ENCODE measurements around the gene FADD. TPM values are rescaled to one million over a fixed set of nuclear protein-coding genes. Genes with fewer than 3 reads are reported as not detected.

The FADD gene
- total RNA-seq, 4 donors from 2014 or later: 23.9 to 34.5 (median 25.1) TPM

- H3K27ac ChIP-seq: no peak overlapping the region
- H3K36me3 ChIP-seq: no peaks in the 10 kb centered on the region
- TF ChIP-seq EP300 (IDR thresholded peaks at IDR 0.05) (no peak), CTCF (IDR thresholded peaks at IDR 0.05) (no peak), POLR2A (IDR thresholded peaks at IDR 0.05) (no peak)
Observed at GRCh38 chr11:70167723-70168404, 35.2 kb upstream of the FADD start.

DNA sequence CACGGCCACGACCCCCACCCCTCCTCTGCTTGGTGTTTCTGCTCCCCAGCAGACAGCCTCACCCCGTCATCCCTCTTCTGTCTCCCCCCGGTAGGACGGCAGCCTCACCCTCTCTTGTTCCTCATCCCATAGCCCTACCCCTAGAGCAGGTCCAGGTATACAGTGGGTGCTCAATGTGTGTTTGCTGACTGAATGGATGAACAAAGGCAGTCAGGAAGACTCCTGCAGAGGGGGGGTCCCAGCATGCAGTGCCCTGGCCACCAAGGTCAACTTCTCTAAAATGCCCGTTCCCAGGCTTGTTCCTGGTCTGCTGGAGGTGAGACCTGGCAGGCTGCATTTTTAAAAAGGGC lies 34.7 kb upstream of the FADD start:
- TF ChIP-seq POLR2A (IDR thresholded peaks at IDR 0.05) (no peak), CTCF (IDR thresholded peaks at IDR 0.05) (no peak), EP300 (IDR thresholded peaks at IDR 0.05) (no peak)
- Histone ChIP-seq H3K4me3 (no peak overlapping the region), H3K9me3 (no peaks in the 10 kb centered on the region), H3K27ac (no peak overlapping the region), H3K27me3 (peaks cover 0 to 6% of the 10 kb centered on the region in 2 donors), H3K36me3 (no peaks in the 10 kb centered on the region), H3K4me1 (no peaks in the 10 kb centered on the region)
- 89 to 90% methylated on average over 6 of the region's 6 CpGs for WGBS, 2 donors
- DNase-seq (ENCODE audit: low spot score in 2 of 2): no peak

More at GRCh38 chr11:70167723-70168404, 35.2 kb upstream of the FADD start:
- no peaks in the 10 kb centered on the region for H3K9me3 ChIP-seq
- H3K27me3 ChIP-seq: peaks cover 0 to 6% of the 10 kb centered on the region in 2 donors
- H3K4me3 ChIP-seq: no peak overlapping the region
- DNase-seq (ENCODE audit: low spot score in 2 of 2): no peak
- 89 to 94% methylated on average over 17 of the region's 17 CpGs for WGBS, 2 donors
- H3K4me1 ChIP-seq: no peaks in the 10 kb centered on the region

DNA sequence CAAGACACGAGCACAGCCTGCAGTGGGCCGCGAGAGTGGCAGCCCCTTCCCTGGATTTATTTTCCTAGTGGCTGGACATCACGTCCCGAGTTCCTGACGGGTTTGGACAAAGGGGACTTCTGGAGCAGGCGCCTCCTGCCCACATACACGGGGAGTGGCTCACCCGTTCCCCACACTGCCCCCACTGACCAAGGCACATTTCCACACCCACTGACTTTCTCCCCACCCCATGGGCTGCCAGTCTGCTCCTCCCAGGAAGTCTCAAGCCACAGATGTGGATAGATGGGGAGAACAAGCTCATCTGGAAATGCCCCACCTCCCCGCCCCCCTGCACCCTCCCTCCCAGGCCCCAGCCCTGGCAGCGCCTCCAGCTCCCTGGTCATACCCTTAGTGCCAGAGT lies 34.0 kb upstream of the FADD start:
- no peak overlapping the region for H3K4me3 ChIP-seq
- no peak overlapping the region for H3K27ac ChIP-seq
- peaks cover 0 to 6% of the 10 kb centered on the region in 2 donors for H3K27me3 ChIP-seq
- TF ChIP-seq POLR2A (IDR thresholded peaks at IDR 0.05) (no peak), EP300 (IDR thresholded peaks at IDR 0.05) (no peak), CTCF (IDR thresholded peaks at IDR 0.05) (no peak)
- H3K4me1 ChIP-seq: no peaks in the 10 kb centered on the region
- no peak for DNase-seq (ENCODE audit: low spot score in 2 of 2)
- 19 to 36% methylated on average over 7 to 11 of the region's 11 CpGs for WGBS, 2 donors
- no peaks in the 10 kb centered on the region for H3K9me3 ChIP-seq
- H3K36me3 ChIP-seq: no peaks in the 10 kb centered on the region

GRCh38 chr11:70169632-70170031 lies 33.5 kb upstream of the FADD start:
- Histone ChIP-seq H3K4me3 (no peak overlapping the region), H3K36me3 (no peaks in the 10 kb centered on the region), H3K9me3 (no peaks in the 10 kb centered on the region), H3K27ac (no peak overlapping the region), H3K4me1 (no peaks in the 10 kb centered on the region), H3K27me3 (peaks cover 0 to 6% of the 10 kb centered on the region in 2 donors)
- no peak for DNase-seq (ENCODE audit: low spot score in 2 of 2)
- 84 to 86% methylated on average over 8 of the region's 8 CpGs for WGBS, 2 donors
- TF ChIP-seq CTCF (IDR thresholded peaks at IDR 0.05) (no peak), POLR2A (IDR thresholded peaks at IDR 0.05) (no peak), EP300 (IDR thresholded peaks at IDR 0.05) (no peak)

DNA sequence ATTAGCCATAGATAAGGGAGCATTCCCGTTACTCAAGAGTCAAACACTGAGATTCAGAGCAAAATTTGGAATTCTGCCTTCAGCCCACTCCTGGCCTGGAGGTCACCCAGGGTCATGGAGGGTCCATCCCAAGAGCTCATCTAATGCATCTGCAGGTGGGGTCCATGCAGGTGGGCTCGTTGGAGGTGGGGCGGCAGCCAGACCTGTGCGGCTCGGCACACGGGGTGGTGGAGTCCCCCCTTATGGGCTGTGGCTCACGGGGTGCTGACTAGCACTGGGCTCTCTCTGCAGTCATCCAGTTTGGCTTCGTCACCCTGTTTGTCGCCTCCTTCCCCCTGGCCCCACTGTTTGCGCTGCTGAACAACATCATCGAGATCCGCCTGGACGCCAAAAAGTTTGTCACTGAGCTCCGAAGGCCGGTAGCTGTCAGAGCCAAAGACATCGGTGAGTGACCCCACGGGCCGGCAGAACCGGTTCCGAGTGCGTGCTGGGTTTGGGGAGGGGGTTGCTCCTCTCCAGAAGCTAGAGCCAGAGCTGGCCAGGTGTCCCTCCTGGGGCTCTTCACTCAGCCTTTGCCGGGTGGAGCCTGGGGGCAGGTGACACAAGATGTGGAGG lies 32.4 kb upstream of the FADD start:
- Histone ChIP-seq H3K27me3 (peaks cover 0 to 6% of the 10 kb centered on the region in 2 donors), H3K36me3 (no peaks in the 10 kb centered on the region), H3K9me3 (no peaks in the 10 kb centered on the region), H3K4me1 (no peaks in the 10 kb centered on the region), H3K4me3 (no peak overlapping the region), H3K27ac (no peak overlapping the region)
- no peak for DNase-seq (ENCODE audit: low spot score in 2 of 2)
- TF ChIP-seq POLR2A (IDR thresholded peaks at IDR 0.05): no peak
- no peak for TF ChIP-seq CTCF (IDR thresholded peaks at IDR 0.05)
- TF ChIP-seq EP300 (IDR thresholded peaks at IDR 0.05): no peak
- WGBS, 2 donors: 93 to 94% methylated on average over 18 to 22 of the region's 22 CpGs

Measured in tibial nerve (tissue), 4 donors.